ENCODE results near the gene KCMF1. TPM values are rescaled to one million over a fixed set of nuclear protein-coding genes. Genes with fewer than 3 reads are reported as not detected.

KCMF1 gene
- total RNA-seq, 1 donor = 80.3 TPM

- H3K4me3 ChIP-seq (ENCODE audit: low read depth, low read length) = no peak overlapping the region
- TF ChIP-seq CTCF (IDR thresholded peaks at IDR 0.05; ENCODE audit: insufficient read depth, low read depth, low read length) = no peak
- no peak for DNase-seq (ENCODE audit: low read depth)
These were observed 105.8 kb downstream of the KCMF1 start for GRCh38 chr2:85076618-85077274.

DNA sequence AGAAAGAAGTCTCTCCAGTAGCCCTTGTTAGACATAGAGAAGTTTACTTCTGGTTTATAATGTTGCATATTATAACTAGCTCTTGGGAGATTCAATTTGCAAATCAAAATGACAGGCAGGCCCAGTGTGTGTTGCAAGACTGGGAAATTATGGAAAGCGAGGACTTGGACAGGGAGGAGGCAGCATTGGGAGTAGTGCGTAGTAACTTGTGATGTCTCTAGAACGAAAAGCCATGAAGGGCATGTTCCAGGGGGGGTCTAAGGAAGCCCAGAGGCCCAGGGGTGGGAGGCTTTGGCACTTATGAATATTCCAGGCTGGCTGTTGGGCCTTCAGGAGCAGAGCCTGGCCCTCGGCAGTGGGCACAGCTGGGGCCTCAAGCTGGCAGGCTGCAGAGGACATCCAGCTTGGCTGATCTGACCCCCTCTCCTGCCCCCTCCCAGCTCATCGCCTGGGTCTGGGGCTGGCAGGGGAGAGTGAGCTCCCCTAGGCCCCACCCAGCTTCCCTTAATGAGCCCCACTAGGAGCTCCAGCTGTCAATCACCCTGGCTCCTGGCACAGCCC, 107.0 kb downstream of the KCMF1 start:
- TF ChIP-seq CTCF (IDR thresholded peaks at IDR 0.05; ENCODE audit: insufficient read depth, low read depth, low read length) = no peak
- DNase-seq (ENCODE audit: low read depth) = no peak
- no peak overlapping the region for H3K4me3 ChIP-seq (ENCODE audit: low read depth, low read length)

- TF ChIP-seq CTCF (IDR thresholded peaks at IDR 0.05; ENCODE audit: insufficient read depth, low read depth, low read length) = no peak
- no peak for DNase-seq (ENCODE audit: low read depth)
- H3K4me3 ChIP-seq (ENCODE audit: low read depth, low read length) = no peak overlapping the region
These were observed 107.6 kb downstream of the KCMF1 start for GRCh38 chr2:85078536-85078935.

- no peak for TF ChIP-seq CTCF (IDR thresholded peaks at IDR 0.05; ENCODE audit: insufficient read depth, low read depth, low read length)
- DNase-seq (ENCODE audit: low read depth) = no peak
- no peak overlapping the region for H3K4me3 ChIP-seq (ENCODE audit: low read depth, low read length)
These were observed 112.1 kb downstream of the KCMF1 start for GRCh38 chr2:85083092-85083491.

DNA sequence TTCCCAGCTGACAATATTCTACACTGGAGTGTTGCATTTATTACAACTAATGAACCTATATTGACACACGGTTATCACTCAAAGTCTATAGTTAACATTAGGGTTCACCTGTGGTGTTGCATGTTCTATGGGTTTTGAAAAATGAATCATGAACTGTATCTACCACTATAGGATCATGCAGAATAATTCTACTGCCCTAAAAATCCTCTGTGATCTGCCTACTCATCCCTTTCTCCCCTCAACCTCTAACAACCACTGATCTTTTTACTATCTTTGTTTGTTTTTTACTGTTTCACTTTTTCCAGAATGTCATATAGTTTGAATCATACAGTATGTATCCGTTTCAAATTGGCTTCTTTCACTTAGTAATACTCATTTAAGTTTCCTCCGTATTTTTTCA, 114.6 kb downstream of the KCMF1 start:
- TF ChIP-seq CTCF (IDR thresholded peaks at IDR 0.05; ENCODE audit: insufficient read depth, low read depth, low read length) = no peak
- no peak for DNase-seq (ENCODE audit: low read depth)
- no peak overlapping the region for H3K4me3 ChIP-seq (ENCODE audit: low read depth, low read length)

DNA sequence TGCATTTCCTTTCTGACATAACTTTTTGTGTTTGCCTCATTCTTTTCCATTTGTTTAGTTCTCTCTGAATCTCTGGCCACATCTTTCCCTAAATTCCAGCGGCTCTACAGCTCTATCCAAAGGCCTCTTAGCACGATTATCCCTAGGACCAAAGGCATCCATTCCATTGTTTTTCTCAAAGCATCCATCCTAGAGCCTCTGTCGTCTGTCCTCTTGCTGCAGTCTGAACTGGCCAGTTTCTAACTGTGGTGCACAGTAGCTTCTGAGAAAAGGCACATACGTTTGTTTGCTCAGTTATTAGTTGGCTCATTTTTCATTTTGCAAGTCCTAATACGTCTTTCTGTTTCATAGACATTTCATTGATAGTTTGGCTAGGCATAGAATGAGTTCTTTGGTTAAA, 116.6 kb downstream of the KCMF1 start:
- H3K4me3 ChIP-seq (ENCODE audit: low read depth, low read length) = no peak overlapping the region
- no peak for TF ChIP-seq CTCF (IDR thresholded peaks at IDR 0.05; ENCODE audit: insufficient read depth, low read depth, low read length)
- DNase-seq (ENCODE audit: low read depth) = no peak

DNA sequence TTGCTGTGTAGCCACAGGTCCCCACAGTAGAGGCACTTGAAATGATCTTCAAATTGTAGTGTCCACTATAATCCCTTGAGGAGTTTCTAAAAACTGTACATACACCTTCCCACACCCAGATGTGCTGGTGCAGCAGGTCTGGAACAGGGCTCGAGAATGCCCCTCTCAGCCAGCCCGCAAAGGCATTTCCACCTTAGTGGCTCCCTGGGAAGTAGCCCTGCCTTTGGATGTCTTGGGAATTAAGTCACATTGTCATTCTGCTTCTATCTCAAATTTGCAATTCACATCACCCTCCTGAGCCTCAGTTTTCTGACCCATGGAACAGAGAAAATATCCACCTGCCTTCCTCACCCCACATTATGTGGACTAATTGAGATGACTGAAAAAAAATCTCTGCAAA, 118.0 kb downstream of the KCMF1 start:
- TF ChIP-seq CTCF (IDR thresholded peaks at IDR 0.05; ENCODE audit: insufficient read depth, low read depth, low read length) = no peak
- H3K4me3 ChIP-seq (ENCODE audit: low read depth, low read length) = no peak overlapping the region
- no peak for DNase-seq (ENCODE audit: low read depth)

Measured in fibroblast of villous mesenchyme (primary cell).